ENCODE results near the gene USP19.

GRCh38 chr3:49121132-49121736, 611 bp upstream of the USP19 start:
- TF ChIP-seq ZC3H10 (CRISPR knock-in tag; IDR thresholded peaks at IDR 0.05) = no peak
- no peak for TF ChIP-seq PATZ1 (CRISPR knock-in tag; IDR thresholded peaks at IDR 0.05; ENCODE audit: borderline replicate concordance)
- TF ChIP-seq CSDC2 (CRISPR knock-in tag; IDR thresholded peaks at IDR 0.05) = no peak
- no peak for TF ChIP-seq OSR1 (CRISPR knock-in tag; IDR thresholded peaks at IDR 0.05)
- TF ChIP-seq ESRRG (CRISPR knock-in tag; IDR thresholded peaks at IDR 0.05) = no peak
- no peak for TF ChIP-seq PPARA (CRISPR knock-in tag; IDR thresholded peaks at IDR 0.05; ENCODE audit: borderline replicate concordance)
- TF ChIP-seq ZNF70 (CRISPR knock-in tag; IDR thresholded peaks at IDR 0.05) = no peak
- no peak for TF ChIP-seq CREB5 (CRISPR knock-in tag; IDR thresholded peaks at IDR 0.05; ENCODE audit: low read depth)
- TF ChIP-seq ISL1 (CRISPR knock-in tag; IDR thresholded peaks at IDR 0.05) = no peak
- TF ChIP-seq ARNTL (CRISPR knock-in tag; IDR thresholded peaks at IDR 0.05; ENCODE audit: borderline replicate concordance, low read depth) = no peak
- no peak for TF ChIP-seq ZFP30 (CRISPR knock-in tag; IDR thresholded peaks at IDR 0.05)
- no peak for TF ChIP-seq BACH2 (CRISPR knock-in tag; IDR thresholded peaks at IDR 0.05; ENCODE audit: borderline replicate concordance)
- no peak for TF ChIP-seq ZNF8 (CRISPR knock-in tag; IDR thresholded peaks at IDR 0.05)
- no peak for TF ChIP-seq ZNF565 (CRISPR knock-in tag; conservative IDR thresholded peaks at IDR 0.05; ENCODE audit: low read depth)

Measured in SK-N-SH treated with all-trans-retinoic acid at 6 μM for 48 hours (cell line).